Ammon's horn (tissue), 1 donor: ENCODE results near the gene GSTM4.
"Not testable (repeated sequence)": the region's sequence is repeated elsewhere in the genome, so short reads cannot be mapped to it uniquely, and the experiment has no call there.

Experiments
- DNase-seq: peaks from one replicate; pipeline ENCODE4 v3.0.0-alpha.2; 2016; ENCODE audit warnings: low spot score

The GSTM4 gene

DNA sequence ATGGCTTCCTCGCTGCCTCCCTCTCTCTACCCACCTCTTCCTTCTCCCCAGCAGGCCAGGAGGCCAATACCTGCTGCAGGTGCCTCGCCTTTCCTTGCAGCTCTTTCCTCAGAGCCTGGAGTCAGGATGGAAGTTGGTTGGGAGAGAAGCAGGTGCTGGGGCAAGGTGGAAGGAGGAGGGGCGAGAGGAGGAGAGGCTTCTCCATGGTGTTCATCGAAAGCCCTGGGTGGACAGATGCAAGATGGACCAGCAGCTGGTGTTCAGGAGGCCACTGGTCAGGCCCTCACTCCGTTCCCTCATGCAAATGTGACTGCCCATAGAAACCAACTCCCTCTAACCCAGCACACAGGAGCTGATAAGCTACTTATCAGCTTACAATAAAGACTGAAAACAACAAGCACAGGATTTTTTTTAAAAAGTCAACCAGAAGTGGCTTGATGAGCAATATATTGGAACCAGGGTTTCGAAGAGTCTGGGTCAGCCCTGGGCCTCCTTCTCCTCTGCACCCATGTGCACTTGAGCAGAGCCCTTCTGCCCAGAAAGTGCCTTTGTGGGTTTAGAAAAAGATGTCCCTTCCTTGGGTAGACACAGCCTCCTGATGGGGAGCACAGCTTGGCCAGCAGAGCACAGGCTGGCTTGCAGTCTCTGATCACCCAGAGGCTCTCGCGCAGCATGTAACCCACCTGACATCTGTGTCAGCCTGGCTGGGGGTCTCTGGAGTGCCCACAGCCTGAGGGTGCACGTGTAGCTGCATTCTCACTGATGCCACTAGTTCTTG lies 16.6 kb upstream of the GSTM4 start:
- DNase-seq, result no peak

DNA sequence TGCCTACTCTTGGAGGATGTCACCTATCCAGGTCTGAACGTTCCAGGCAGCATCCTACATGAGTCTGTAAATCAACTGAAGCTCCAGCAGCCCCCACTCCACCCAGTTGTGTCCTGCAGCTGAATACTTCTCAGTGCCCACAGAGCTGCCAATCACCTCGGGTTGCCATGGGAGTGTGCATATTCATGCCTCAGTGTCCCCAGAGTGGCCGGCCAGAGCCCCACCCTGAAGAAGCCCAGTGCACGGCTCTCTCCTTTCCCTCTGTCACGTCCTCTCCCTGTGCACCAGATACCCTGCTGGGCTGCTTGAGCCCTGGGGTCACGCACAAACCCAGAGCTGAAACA lies 16.1 kb upstream of the GSTM4 start:
- DNase-seq, result no peak

DNA sequence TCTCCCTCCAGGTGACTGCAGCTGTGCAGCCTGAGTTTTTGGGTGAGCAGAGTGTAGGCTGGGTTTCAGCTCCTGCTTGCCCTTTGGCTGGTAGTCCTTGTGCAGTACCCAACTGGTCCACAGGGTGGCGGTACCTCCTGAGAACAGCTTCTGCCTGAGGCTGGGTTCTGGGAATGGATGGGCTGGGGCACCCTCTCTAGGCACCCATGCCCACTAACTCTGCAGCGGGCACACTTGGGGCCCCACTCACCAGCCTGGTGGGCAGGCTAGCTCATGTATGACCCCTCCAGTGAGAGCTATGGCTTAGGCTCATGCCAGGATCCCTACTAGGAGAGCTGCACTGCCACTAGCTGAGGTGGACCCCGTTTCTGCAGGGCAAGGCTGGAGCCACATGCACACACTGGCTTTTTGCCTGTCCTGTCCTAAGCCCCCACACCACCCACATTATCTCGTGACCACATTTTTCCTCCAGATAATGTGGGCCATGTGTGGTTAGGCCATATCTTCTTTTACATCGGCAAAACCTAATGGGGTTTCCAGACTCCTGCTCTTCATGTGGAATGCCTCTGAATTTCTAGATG lies 15.5 kb upstream of the GSTM4 start:
- DNase-seq, result peak; percentile 85

DNA sequence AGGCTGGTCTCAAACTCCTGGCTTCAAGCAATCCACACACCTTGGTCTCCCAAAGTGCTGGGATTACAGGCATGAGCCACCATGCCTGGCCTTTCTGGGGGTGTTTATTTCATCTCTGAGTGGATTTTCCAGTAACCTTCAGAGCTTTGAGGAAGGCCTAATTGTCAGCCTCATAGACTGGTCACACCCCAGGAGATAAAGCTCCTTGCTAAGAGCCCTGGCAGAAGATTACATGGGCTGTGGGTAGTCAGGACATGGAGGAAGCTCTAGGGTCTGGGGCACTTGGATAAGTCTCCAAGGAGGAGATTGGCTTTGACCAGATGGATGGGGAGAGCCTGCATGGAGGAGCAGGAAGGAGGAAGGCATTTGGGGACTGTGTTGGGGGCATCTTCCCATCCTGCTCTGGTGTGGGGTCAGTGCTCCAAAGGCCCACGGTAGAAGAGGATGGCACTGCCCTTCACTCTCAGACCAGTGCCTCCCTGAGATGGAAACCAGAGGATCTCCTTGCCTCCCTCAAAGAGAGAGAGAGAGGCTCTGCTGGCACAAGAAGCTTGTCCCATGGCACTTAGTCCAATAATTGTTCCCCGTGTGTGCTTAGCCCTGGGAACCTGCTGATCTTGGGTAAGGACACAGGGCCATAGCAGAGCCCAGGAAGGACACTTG lies 14.7 kb upstream of the GSTM4 start:
- DNase-seq, result no peak

DNA sequence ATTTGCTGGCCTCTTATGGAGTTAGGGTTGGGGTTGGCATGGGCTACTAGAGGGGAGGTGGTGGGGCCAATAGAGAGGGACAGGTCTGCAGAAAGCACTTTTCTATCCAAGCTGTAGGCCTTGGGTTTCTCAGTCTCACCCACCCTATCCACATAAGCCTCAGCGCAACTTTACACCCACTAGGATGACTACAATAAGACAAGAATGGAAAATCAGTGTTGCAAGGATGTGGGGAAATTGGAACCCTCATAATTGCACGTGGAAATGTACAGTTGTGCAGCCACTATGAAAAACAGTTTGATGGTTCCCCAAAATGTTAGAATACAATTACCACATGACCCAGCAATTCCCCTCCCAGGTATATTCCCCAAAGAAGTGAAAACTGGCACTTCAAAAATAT lies 14.0 kb upstream of the GSTM4 start:
- no peak for DNase-seq

DNA sequence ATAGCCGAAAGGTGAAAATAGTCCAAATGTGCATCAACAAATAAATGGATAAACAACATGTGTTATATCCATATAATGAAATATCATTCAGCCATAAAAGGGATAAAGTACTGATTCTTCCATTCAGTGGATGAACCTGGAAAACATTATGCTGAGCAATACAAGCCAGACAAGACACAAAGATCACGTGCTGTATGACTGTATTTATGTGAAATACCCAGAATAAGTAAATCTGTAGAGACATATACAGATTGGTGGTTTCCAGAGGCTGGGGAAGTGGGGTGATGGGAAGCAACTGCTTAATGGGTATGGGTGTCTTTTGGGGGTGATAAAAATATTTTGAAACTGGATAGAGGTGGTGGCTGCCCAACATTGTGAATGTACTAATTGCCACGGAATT lies 13.3 kb upstream of the GSTM4 start:
- no peak for DNase-seq

DNA sequence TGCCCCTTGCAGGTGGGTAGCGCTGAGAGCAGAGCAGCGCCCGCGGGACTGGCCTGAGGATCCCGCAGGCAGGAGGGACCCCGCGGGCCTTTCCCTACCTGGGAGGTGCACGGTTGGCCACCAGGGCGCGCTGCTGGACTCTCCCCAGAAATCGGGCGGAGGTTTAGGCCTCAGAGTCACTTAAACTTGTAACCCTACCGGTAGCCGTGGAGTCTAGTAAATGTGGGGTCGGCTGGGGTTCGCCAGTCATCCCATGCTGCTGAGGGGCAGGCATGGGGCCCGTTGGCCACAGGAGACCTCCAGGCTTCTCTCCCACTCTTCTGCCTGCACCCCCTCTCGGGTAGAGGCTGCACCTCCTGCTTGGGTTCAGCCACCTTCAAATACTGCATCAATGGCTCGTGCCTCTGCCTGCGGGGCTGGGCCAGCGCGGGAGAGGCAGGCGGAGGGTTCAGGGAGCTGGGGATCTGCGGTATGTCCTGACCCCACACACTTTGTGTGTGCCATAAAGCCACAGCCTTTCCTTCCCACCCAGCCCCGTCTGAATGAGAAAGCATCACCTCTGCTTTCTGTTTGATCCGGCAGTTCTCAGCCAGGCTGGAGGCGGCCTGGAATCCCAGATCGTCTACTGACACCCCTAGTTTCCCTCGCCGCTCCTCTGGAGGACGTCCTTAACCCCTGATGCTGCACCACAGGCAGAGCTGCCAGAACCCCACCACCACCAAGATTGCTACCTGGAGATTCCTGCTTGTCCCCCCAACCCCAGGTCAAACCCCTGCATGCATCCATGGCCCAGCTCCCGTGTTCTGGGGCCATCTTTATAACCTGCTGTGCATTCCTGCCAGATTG lies 12.3 kb upstream of the GSTM4 start:
- DNase-seq, result peak; percentile 63

DNA sequence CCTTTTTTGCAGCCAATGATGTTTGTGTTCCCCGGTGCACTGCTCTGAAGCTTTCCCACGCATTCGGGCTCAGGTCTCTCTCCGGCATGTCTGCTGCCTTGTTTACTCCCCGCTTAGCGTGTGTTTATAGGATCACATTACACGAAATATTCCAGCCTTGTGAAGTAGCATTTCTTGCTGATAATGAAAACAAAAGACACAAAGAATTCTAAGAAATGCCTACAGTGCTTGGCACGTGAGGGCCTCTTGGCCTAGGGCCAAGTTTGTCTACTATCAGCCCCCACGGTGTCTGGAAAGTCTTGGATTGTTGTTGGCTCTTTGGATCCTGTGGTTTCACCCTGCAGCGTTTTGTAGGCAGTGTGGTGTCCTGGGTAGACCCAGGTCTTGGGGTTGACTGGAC lies 11.2 kb upstream of the GSTM4 start:
- DNase-seq, result no peak

DNA sequence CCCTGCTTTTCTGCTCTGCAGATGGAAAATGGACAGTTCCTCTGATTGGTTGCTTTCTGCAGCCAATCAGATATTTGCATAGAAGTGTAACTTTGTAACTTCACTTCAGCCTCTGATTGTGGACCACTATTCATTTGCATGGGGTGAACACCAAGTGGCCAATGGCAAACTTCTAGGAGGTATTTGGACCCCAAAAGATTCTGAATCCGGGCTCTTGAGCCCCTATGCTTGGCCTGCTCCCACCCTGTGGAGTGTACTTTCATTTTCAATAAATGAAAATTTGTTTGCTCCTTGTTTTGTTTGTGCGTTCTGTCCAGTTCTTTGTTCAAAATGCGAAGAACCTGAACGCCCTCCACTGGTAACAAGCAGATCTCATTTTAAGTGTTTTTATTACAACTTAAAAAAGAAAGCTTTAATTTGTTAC lies 6.4 kb upstream of the GSTM4 start:
- peak; percentile 65 for DNase-seq

DNA sequence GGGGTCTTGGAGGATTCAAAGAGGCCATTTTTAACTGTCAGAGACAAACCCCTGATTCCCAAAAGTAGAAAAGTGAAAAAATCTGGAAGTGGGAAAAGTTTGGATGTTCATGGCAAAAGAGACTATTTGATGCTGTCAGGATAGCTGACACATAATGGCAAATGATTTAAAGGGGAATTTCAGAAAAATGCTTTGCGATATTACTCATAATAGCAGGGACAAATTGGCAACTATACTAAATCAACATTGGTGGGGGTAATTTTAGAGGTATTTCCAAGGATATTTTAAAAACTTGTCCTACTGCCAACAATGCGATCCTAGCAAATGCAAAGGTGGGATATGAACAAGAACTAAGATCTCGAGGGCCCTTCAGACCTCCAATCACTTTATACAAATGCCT lies 5.3 kb upstream of the GSTM4 start:
- no peak for DNase-seq

DNA sequence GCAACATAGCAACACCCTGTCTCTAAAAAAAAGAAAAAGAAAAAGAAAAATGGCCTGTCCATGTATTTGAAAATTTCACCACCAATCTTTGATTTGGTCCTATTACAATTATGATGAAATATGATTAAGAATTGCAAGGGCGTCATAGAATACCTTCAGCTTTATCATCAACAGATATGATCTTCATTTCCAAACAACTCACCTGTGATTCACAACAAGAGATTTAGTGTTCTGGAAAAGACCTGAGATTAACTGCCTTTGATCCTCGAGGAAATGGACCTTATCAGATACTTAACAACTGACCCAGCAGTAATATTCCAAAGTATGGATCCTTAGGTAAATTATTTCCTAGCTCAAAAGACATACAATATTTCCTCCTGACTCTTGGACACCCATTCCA lies 3.5 kb upstream of the GSTM4 start:
- no peak for DNase-seq

DNA sequence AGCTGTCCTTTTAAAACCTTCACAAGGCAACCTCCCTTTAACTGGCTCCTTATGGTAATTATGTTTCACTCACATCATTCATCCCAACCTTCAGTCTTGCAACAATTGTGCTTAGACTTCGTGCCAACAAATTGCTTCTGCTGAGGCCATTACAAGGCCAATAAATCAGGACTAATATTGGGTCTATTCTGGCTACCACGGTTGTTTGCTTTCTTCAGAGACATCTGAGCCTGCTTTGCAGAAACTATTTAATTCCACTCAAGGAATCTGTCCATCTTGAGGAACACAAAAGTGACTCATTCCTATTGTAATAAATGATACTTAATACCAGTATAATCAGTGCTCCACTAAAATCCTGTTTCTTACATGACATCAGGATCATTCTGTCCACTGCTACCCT lies 2.6 kb upstream of the GSTM4 start:
- no peak for DNase-seq

DNA sequence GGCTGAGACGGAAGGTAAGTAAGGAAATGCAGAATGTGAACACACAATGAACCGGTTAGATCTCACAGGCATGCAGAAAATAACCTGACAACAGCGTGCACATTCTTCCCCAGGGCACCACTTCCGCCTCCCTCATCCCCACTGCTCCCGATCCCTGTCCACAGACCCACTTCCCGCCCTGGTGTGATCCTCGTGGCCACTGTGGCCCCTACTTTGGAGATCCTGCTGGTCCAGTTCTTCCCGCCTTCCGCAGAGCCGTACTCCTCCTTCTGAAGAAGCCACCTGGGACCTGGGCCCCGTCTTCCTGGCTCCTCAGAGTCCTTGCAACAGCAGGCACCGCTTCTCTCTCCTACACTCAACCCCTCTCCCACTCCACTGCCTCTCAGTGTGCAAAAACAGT lies 1.4 kb upstream of the GSTM4 start:
- DNase-seq, result no peak

DNA sequence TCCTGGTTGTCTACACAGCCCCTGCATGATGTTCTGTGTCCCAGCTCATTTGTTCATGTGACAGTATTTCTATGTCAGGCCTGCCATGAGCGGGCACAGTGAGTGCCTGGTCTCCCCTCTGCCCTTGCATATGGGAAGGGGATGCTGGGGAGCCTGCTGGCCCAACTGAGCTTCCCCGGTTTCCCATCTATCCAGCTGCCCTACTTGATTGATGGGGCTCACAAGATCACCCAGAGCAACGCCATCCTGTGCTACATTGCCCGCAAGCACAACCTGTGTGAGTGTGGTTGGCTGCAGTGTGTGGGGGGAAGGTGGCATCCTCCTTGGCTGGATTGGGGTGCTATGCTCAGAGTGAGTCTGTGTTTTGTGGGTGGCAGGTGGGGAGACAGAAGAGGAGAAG lies 1.5 kb downstream of the GSTM4 start:
- no peak for DNase-seq

DNA sequence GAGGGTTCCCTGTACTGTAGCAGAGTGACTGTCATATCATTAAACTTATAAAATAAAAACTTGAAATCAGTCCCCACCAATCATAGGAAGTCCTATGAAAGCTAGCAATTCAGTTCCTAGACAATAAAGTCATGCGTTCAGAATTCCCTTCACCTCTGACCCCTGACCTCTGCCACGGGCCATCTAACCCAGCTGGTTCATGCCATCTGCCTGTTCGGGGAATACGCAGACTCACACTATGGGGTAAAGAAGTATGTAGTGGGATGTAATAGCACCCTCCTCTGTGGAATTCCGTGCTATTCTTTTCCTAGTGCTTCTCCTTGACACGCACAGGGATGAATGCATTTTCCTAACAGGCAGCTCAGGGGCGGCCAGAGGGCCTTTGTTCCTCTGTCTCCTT lies 2.1 kb downstream of the GSTM4 start:
- no peak for DNase-seq

DNA sequence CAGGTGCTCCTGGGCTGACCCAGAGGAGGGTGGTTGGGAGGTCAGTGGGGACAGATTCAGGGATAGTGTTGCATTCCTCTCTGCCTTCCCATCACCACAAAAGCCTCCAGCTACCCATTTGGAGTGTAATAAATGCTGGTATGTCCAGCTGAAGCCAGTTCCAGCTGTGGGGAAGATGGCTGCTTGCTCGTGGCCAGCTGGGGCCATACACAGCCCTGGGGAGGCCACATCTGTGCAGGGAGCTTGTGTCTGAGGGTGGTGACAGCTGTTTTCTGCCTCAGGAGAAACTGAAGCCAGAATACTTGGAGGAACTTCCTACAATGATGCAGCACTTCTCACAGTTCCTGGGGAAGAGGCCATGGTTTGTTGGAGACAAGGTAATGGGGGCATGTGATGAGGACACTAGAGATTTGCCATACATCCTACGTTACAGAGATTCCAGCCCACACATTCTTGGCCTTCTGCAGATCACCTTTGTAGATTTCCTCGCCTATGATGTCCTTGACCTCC lies 2.7 kb downstream of the GSTM4 start:
- no peak for DNase-seq

DNA sequence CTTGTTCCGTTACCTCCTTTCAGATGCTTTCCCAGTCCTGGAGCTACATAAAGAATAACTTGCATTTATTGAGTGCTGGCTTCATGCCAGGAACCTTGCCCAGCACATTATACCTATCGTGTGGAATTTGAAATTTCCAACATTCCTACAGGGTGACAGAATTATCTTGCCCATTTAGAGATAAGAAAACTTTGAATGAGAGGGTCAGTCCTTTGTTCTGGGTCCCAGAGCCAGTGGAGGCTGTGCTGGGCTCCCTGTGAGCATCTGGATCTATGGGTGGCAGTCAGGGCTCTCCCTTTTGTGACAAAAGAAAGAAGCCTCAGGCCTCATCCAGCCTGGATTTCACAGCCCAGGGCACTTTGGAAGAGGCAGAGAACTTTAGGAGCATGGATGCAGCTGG lies 3.2 kb downstream of the GSTM4 start:
- DNase-seq, result no peak

DNA sequence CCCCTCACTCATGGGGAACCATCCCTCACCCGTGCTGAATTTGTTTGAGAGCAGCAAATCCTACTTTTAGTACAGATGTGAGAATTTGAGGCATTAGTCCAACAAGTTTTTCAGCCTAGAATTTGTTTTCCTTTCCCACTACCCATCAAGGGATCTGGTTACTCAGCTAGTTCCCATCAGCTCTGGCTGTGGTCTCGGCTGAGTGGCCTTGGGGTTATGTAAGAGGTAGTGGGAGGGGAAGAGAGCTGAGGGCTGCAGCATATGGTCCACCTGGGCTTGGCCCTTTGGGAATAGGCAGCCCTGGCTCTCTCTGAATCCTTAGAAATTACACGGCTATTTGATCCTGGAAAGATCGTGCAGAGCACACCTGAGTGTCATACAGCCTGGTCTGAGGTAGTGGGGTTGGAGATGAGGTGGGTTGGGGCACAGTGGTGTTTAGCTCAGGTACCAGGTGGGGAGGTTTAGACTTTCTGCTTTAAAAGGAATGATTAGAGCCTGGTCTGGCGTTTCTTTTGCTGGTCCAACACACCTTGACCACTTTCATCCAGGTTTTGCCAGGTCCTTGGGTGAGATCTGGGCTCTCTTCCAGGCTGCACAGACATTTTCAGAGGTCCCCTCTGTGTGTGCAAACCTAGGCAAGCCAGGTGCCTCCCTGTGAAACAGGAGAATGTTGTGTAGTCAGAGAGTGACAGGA lies 4.2 kb downstream of the GSTM4 start:
- DNase-seq, result no peak

DNA sequence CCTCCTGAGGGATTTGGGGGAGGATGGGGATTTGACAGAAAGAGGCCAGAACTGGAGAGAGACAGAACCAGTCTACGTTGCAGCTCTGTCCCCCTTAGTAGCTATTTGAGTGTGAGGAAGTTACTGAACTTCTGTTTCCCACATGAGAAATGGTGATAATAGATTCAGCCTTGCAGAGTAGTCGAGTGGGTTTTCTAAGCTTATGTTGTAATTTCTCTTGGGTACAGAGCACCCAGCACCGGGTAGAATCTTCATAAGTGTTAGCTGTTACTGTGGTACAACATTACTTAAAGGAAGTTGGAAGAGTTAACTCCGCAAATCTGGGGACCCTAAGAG lies 4.8 kb downstream of the GSTM4 start:
- DNase-seq, result not testable (repeated sequence)

DNA sequence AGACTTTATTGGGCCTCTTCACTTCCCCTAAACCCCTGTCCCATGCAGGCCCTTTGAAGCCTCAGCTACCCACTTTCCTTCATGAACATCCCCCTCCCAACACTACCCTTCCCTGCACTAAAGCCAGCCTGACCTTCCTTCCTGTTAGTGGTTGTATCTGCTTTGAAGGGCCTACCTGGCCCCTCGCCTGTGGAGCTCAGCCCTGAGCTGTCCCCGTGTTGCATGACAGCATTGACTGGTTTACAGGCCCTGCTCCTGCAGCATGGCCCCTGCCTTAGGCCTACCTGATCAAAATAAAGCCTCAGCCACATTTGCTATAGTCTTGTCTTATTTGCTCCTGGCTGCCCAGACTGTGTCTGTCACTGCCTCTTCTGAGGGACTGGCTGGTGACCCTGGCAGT lies 5.5 kb downstream of the GSTM4 start:
- no peak for DNase-seq

DNA sequence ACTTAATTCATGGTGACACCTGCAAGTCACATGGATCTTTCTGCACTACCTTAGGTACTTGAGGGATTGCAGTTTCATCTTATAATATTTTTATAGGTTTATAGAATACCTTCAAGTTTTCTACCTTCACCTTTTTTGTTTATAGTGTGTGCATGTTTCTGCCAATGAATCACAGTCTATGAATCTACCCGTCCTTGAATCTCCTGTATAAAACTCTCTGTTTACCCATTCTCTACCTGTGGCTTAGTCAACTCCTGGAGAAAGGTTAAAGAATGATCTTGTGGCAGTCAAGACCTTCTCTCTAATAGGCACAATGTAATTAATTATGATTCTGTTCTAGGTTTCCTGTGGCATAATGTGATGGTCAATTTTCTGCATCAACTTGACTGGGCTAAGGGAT lies 8.8 kb downstream of the GSTM4 start:
- no peak for DNase-seq
